HFF-Myc (cell line): ENCODE data around the gene RASGRF1.

ENCODE experiments used
- DNase-seq: peaks from one replicate; pipeline ENCODE4 v3.0.0-alpha.2; 2011; ENCODE audit warnings: low read depth; ENCODE audit errors: extremely low read depth
- H3K4me3 ChIP-seq: replicated peaks from 2 replicates; pipeline ENCODE4 v1.5.1; 2011; ENCODE audit warnings: low read depth, mild to moderate bottlenecking, control low read depth, low read length
- CTCF ChIP-seq: IDR thresholded peaks from 2 replicates; pipeline ENCODE4 v1.5.1; 2012; ENCODE audit warnings: mild to moderate bottlenecking, low read depth, low read length, control low read depth; ENCODE audit errors: missing control alignments

RASGRF1 gene

GRCh38 chr15:79045041-79045440 is 45.5 kb downstream of the RASGRF1 start:
- TF ChIP-seq CTCF, result no peak
- no peak overlapping the region for H3K4me3 ChIP-seq
- no peak for DNase-seq

- no peak overlapping the region for H3K4me3 ChIP-seq
- DNase-seq, result no peak
- TF ChIP-seq CTCF, result no peak
Measured at GRCh38 chr15:79042213-79042928, 48.2 kb downstream of the RASGRF1 start.

DNA sequence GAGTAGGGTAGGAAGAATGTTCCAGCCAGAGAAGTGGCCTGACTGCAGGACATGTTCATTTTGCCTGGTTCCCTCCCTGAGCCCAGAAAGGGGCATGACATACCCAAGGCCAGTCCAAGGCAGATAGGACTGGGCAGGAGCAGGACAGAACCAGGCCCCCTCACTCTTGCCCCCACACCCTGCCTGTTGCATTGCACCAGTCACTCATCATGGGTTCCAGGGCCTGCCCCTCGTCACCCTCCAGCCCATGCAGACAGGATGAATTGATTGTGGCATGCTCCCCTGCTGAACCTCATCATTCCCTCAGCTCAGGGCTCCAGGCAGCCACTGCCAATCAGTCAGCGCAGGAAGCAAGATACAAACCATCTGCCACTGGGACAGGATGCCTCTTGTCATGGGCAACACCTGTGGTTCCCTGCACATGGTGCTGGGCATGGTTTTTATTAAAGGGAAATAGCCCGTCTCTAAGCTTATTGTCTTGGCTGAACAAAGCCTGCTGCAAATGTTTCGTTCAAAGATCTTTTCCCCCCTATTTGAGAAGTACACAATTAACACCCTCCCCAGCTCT is 48.9 kb downstream of the RASGRF1 start:
- H3K4me3 ChIP-seq, result no peak overlapping the region
- no peak for DNase-seq
- TF ChIP-seq CTCF, result no peak

GRCh38 chr15:79037848-79038247 is 52.7 kb downstream of the RASGRF1 start:
- H3K4me3 ChIP-seq, result no peak overlapping the region
- DNase-seq, result no peak
- no peak for TF ChIP-seq CTCF

- no peak for TF ChIP-seq CTCF
- no peak overlapping the region for H3K4me3 ChIP-seq
- no peak for DNase-seq
Measured at GRCh38 chr15:79036323-79036722, 54.3 kb downstream of the RASGRF1 start.

- no peak for DNase-seq
- TF ChIP-seq CTCF, result no peak
- H3K4me3 ChIP-seq, result no peak overlapping the region
Measured at GRCh38 chr15:79035814-79036213, 54.8 kb downstream of the RASGRF1 start.

DNA sequence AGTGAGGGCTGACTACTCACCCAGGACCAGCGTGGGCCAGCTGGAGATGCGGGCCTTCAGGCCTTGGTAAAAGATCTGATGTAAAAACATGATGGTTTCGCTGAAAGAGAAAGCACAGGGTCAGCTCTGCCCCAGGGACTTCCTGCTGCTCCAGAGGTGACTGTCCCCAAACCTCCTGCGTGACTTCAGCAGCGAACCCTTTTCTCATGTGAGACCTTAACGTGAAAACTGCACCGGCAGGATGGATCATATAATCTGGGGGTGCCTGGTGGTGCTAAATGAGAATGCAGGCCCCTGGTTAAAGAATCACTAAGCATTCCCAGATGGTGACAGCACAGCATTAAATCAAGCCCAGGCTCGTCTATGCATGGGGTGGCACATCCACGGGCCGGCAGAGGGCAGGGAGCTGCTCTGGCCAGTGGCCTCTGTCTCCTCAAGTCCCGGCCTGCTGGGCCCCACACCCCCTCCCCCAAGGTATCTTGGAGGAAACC is 55.4 kb downstream of the RASGRF1 start:
- no peak overlapping the region for H3K4me3 ChIP-seq
- DNase-seq, result peak; percentile 25
- TF ChIP-seq CTCF, result peak; percentile 37
